Thyroid gland (tissue), 4 donors: ENCODE data around the gene VEPH1. TPM values are rescaled to one million over a fixed set of nuclear protein-coding genes. Genes with fewer than 3 reads are reported as not detected.

Source experiments
- DNase-seq, 2 donors: peaks; one replicate each; pipeline ENCODE4 v3.0.0-alpha.2; 2019
- H3K27ac ChIP-seq, 3 donors: fragments of 200-600 bp; sonication (generic); 1 replicate in 2 of 3; 2 replicates in 1 of 3; pipeline ENCODE4 v1.5.1; 2016 to 2019; ENCODE audit warnings: mild to moderate bottlenecking in 1 of 3, moderate library complexity in 1 of 3
- H3K27me3 ChIP-seq: fragments of 200-600 bp; sonication (generic); one replicate; pipeline ENCODE4 v1.5.1; 2019
- H3K36me3 ChIP-seq, 2 donors: fragments of 200-600 bp; sonication (generic); one replicate each; pipeline ENCODE4 v1.5.1; 2016 to 2019
- H3K4me1 ChIP-seq, 2 donors: fragments of 200-600 bp; sonication (generic); one replicate each; pipeline ENCODE4 v1.5.1; 2017 to 2019
- H3K4me3 ChIP-seq, 3 donors: fragments of 200-600 bp; sonication (generic); replicated peaks in 1 of 3; 1 replicate in 2 of 3; 2 replicates in 1 of 3; pipeline ENCODE4 v1.5.1; 2016; ENCODE audit warnings: mild to moderate bottlenecking in 1 of 3
- H3K9me3 ChIP-seq: fragments of 200-600 bp; sonication (generic); one replicate; pipeline ENCODE4 v1.5.1; 2017
- CTCF ChIP-seq, 6 experiments: fragments of 200-600 bp in 3 of 6; fragments of 450-650 bp in 3 of 6; sonication (generic) in 3 of 6; IDR thresholded peaks; one replicate each; pipeline ENCODE4 v1.5.1; 2016 to 2019; ENCODE audit warnings: antibody characterized with exemption in 6 of 6, mild to moderate bottlenecking in 2 of 6, inconsistent platforms in 1 of 6, moderate library complexity in 1 of 6
- POLR2A ChIP-seq, 2 donors: fragments of 450-650 bp; IDR thresholded peaks; one replicate each; pipeline ENCODE4 v1.6.1; 2017; ENCODE audit warnings: antibody characterized with exemption in 2 of 2, mild to moderate bottlenecking in 2 of 2, moderate library complexity in 1 of 2
- WGBS, 2 donors: methylation state at CpG; one replicate each; pipeline ENCODE4 v1.1.5; 2017; 5-methylcytosine and 5-hydroxymethylcytosine counted together
- intact Hi-C: fragments of 100-400 bp; cut with DNase I; formaldehyde crosslinking; loops from one replicate; pipeline ENCODE4 v1.15.1; 2023
- total RNA-seq, 4 donors: library from RNA; depleted of rRNA; stranded (reverse); fragments of >200 nt; gene quantifications; one replicate each; pipeline ENCODE4 v1.2.3, GENCODE V29; 2016

VEPH1 gene
- total RNA-seq, 4 donors from 2014 or later, result 1.7 to 12.0 (median 5.0) TPM

DNA sequence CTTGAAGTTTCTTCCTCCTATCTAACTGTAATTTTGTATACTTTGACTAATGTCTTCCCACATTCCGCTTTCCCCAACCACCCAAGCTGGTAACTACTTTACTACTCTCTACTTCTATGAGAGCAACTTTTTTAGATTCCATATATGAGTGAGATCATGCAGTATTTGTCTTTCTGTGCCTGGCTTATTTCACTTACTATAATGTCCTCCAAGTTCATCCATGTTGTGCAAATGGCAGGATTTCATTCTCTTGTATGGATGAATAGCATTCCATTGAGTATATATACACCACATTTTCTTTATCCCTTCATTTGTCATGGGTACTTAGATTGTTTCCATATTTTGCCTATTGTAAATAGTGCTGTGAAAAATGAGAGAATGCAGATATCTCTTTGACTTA, 264.8 kb downstream of the VEPH1 start:
- intact Hi-C loops, result no loop called here
- Histone ChIP-seq H3K9me3 (no peaks in the 10 kb centered on the region), H3K36me3 (no peaks in the 10 kb centered on the region), H3K27ac (no peak overlapping the region), H3K4me3 (no peak overlapping the region), H3K27me3 (no peaks in the 10 kb centered on the region), H3K4me1 (peaks cover 0 to 4% of the 10 kb centered on the region in 2 donors)
- no peak for DNase-seq
- TF ChIP-seq CTCF (IDR thresholded peaks at IDR 0.05) (no peak), POLR2A (IDR thresholded peaks at IDR 0.05) (no peak)
- 98 to 100% methylated on average over 1 of the region's 1 CpG for WGBS, 2 donors

GRCh38 chr3:157237886-157238285, 265.3 kb downstream of the VEPH1 start:
- intact Hi-C loops, result no loop called here
- H3K9me3 ChIP-seq, result no peaks in the 10 kb centered on the region
- H3K27ac ChIP-seq, result no peak overlapping the region
- H3K4me1 ChIP-seq, result peaks cover 0 to 4% of the 10 kb centered on the region in 2 donors
- WGBS, 2 donors, result 68 to 79% methylated on average over 3 of the region's 3 CpGs
- no peaks in the 10 kb centered on the region for H3K36me3 ChIP-seq
- H3K4me3 ChIP-seq, result no peak overlapping the region
- TF ChIP-seq CTCF (IDR thresholded peaks at IDR 0.05), result no peak
- DNase-seq, result no peak
- no peaks in the 10 kb centered on the region for H3K27me3 ChIP-seq

DNA sequence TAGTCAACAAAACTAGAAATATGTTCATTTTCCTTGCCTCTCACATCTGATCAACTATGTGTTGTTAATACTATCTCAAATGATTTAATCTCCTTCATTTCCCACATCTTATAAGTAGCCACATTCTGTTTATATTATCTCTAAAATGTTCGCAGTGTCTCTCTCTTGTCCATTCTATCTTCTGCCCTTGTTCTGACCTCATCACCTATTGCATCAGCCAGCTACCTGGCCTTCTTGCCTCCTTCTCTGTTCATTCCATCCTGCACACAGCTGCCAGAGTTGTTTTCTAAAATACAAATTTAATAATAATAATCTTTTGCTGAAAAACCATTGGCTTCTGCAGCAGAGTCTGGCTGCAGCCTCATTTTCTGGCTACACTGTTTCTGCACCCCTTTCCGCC, 267.9 kb downstream of the VEPH1 start:
- no peak for DNase-seq
- intact Hi-C loops, result no loop called here
- TF ChIP-seq CTCF (IDR thresholded peaks at IDR 0.05) (no peak), POLR2A (IDR thresholded peaks at IDR 0.05) (no peak)
- Histone ChIP-seq H3K9me3 (no peaks in the 10 kb centered on the region), H3K27ac (no peak overlapping the region), H3K27me3 (no peaks in the 10 kb centered on the region), H3K36me3 (no peaks in the 10 kb centered on the region), H3K4me3 (no peak overlapping the region), H3K4me1 (peaks cover 0 to 4% of the 10 kb centered on the region in 2 donors)
- WGBS, 2 donors, result 95 to 98% methylated on average over 2 of the region's 2 CpGs

DNA sequence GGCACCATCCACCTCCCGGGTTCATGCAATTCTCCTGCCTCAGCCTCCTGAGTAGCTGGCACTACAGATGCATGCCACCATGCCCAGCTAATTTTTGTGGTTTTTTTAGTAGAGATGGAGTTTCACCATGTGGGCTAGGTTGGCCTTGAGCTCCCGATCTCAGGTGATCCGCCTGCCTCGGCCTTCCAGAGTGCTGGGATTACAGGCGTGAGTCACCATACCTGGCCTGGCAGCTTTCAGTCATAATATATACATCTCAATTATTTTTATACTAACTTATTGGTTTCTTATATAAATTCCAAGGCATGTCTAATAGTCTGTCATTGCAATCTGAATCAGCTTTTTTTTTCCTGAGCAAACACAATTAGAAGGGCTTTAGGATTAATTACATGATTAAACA, 269.3 kb downstream of the VEPH1 start:
- no peak overlapping the region for H3K27ac ChIP-seq
- DNase-seq, result no peak
- WGBS, 2 donors, result 89 to 98% methylated on average over 5 of the region's 5 CpGs

GRCh38 chr3:157232141-157232540, 271.1 kb downstream of the VEPH1 start:
- no peak for DNase-seq
- intact Hi-C loops, result no loop called here
- H3K27me3 ChIP-seq, result no peaks in the 10 kb centered on the region
- H3K27ac ChIP-seq, result no peak overlapping the region
- TF ChIP-seq CTCF (IDR thresholded peaks at IDR 0.05) (no peak), POLR2A (IDR thresholded peaks at IDR 0.05) (no peak)
- no peak overlapping the region for H3K4me3 ChIP-seq
- no peaks in the 10 kb centered on the region for H3K9me3 ChIP-seq
- WGBS, 2 donors, result 89 to 92% methylated on average over 3 of the region's 3 CpGs
- H3K4me1 ChIP-seq, result no peaks in the 10 kb centered on the region
- H3K36me3 ChIP-seq, result no peaks in the 10 kb centered on the region

More for the DNA sequence above, 269.3 kb downstream of the VEPH1 start:
- H3K4me3 ChIP-seq, result no peak overlapping the region
- intact Hi-C loops, result no loop called here
- TF ChIP-seq CTCF (IDR thresholded peaks at IDR 0.05) (no peak), POLR2A (IDR thresholded peaks at IDR 0.05) (no peak)
- no peaks in the 10 kb centered on the region for H3K36me3 ChIP-seq
- no peaks in the 10 kb centered on the region for H3K27me3 ChIP-seq
- H3K4me1 ChIP-seq, result no peaks in the 10 kb centered on the region
- no peaks in the 10 kb centered on the region for H3K9me3 ChIP-seq
